ENCODE results near the gene IPO7. TPM values are rescaled to one million over a fixed set of nuclear protein-coding genes. Genes with fewer than 3 reads are reported as not detected.
"Not testable (repeated sequence)": the region's sequence is repeated elsewhere in the genome, so short reads cannot be mapped to it uniquely, and the experiment has no call there.

Gene IPO7
- total and polyA plus RNA-seq, 2 donors (not counting 1 experiment from before 2014, with no cell fraction given), result 70.0 to 128 TPM

DNA sequence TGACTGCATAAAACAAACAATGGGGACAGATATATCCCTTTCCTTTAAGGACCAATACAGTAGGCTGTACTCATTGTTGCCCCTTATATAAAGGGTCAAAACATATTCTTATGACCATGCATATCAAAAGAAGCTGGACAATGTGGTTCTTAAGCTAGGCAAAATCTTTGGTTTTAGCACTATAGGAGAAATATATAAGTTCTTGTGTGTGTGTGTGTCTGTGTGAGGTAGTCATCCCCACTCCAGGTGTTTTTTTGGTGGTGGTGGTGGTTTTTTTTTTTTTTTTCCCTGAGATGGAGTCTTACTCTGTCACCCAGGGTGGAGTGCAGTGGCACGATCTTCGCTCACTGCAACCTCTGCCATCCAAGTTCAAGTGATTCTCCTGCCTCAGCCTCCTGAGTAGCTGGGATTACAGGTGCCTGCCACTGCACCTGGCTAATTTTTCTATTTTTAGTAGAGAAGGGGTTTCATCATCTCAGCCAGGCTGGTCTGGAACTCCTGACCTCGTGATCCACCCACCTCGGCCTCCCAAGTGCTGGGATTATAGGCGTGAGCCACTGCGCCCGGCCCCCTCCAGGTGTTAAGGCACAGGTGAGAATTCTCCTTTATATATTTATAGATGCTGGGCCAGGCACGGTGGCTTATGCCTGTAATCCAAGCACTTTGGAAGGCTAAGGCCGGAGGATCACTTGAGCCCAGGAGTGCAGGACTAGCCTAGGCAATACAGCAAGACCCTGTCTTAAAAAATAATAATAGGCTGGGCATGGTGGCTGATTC is 64.3 kb downstream of the IPO7 start:
- TF ChIP-seq, protein P1, sequence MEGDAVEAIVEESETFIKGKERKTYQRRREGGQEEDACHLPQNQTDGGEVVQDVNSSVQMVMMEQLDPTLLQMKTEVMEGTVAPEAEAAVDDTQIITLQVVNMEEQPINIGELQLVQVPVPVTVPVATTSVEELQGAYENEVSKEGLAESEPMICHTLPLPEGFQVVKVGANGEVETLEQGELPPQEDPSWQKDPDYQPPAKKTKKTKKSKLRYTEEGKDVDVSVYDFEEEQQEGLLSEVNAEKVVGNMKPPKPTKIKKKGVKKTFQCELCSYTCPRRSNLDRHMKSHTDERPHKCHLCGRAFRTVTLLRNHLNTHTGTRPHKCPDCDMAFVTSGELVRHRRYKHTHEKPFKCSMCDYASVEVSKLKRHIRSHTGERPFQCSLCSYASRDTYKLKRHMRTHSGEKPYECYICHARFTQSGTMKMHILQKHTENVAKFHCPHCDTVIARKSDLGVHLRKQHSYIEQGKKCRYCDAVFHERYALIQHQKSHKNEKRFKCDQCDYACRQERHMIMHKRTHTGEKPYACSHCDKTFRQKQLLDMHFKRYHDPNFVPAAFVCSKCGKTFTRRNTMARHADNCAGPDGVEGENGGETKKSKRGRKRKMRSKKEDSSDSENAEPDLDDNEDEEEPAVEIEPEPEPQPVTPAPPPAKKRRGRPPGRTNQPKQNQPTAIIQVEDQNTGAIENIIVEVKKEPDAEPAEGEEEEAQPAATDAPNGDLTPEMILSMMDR (conservative IDR thresholded peaks at IDR 0.05 in 1 of 2, IDR thresholded peaks at IDR 0.05 in 1 of 2; ENCODE audit: low read depth in 1 of 2, low read length in 2 of 2), result no peak
- TF ChIP-seq EZH2 (IDR thresholded peaks at IDR 0.05; ENCODE audit: low read length, missing control alignments), result no peak
- no peak overlapping the region for H2AFZ ChIP-seq (ENCODE audit: low read length)
- H3K9ac ChIP-seq (ENCODE audit: insufficient read depth, low read length), result no peak overlapping the region
- no peaks in the 10 kb centered on the region for H3K79me2 ChIP-seq (ENCODE audit: control insufficient read depth, insufficient read depth, low read length)
- no peak overlapping the region for H3K4me3 ChIP-seq (replicated peaks in 1 of 4; ENCODE audit: control extremely low read depth in 1 of 4, insufficient read depth in 1 of 4, low read depth in 3 of 4, low read length in 4 of 4)
- H3K27me3 ChIP-seq (ENCODE audit: control insufficient read depth, insufficient read depth, low read length), result no peaks in the 10 kb centered on the region
- no peak for DNase-seq (ENCODE audit: low read depth in 2 of 2)
- no peaks in the 10 kb centered on the region for H3K9me3 ChIP-seq (ENCODE audit: control insufficient read depth, insufficient read depth, low read depth, low read length)
- H3K36me3 ChIP-seq (ENCODE audit: control insufficient read depth, insufficient read depth, low read length), result no peaks in the 10 kb centered on the region
- no peak overlapping the region for H3K27ac ChIP-seq (ENCODE audit: insufficient read depth, low read length)
- no peak overlapping the region for H3K4me2 ChIP-seq (ENCODE audit: extremely low read depth, insufficient read depth, low read length)
- no peaks in the 10 kb centered on the region for H3K4me1 ChIP-seq (ENCODE audit: control insufficient read depth, extremely low read depth, insufficient read depth, low read length)
- no peaks in the 10 kb centered on the region for H4K20me1 ChIP-seq (ENCODE audit: control insufficient read depth, extremely low read depth, insufficient read depth, low read length)

DNA sequence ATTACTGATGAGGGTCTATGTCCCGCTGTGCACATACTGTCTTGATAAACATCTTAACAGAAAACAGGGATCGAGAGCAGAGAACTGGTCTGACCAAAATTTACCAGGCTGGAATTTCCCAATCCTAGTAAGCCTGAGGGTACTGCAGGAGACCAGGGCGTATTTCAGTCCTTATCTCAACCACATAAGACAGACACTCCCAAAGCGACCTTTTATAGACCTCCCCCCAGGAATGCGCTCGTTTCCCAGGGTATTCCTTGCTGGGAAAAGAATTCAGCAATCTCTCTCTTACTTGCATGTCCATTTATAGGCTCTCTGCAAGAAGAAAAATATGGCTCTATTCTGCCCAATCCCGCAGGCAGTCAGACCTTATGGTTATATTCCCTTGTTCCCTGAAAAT is 67.6 kb downstream of the IPO7 start:
- DNase-seq (ENCODE audit: low read depth in 2 of 2), result peak in 1 of 2 donors; percentile 8
- H3K4me3 ChIP-seq (replicated peaks in 1 of 4; ENCODE audit: control extremely low read depth in 1 of 4, insufficient read depth in 1 of 4, low read depth in 3 of 4, low read length in 4 of 4); H3K9ac ChIP-seq (ENCODE audit: insufficient read depth, low read length); H3K27me3 ChIP-seq (ENCODE audit: control insufficient read depth, insufficient read depth, low read length); H4K20me1 ChIP-seq (ENCODE audit: control insufficient read depth, extremely low read depth, insufficient read depth, low read length); H3K79me2 ChIP-seq (ENCODE audit: control insufficient read depth, insufficient read depth, low read length); H3K4me2 ChIP-seq (ENCODE audit: extremely low read depth, insufficient read depth, low read length); H2AFZ ChIP-seq (ENCODE audit: low read length); H3K36me3 ChIP-seq (ENCODE audit: control insufficient read depth, insufficient read depth, low read length); H3K9me3 ChIP-seq (ENCODE audit: control insufficient read depth, insufficient read depth, low read depth, low read length); H3K27ac ChIP-seq (ENCODE audit: insufficient read depth, low read length); H3K4me1 ChIP-seq (ENCODE audit: control insufficient read depth, extremely low read depth, insufficient read depth, low read length): not testable (repeated sequence)

DNA sequence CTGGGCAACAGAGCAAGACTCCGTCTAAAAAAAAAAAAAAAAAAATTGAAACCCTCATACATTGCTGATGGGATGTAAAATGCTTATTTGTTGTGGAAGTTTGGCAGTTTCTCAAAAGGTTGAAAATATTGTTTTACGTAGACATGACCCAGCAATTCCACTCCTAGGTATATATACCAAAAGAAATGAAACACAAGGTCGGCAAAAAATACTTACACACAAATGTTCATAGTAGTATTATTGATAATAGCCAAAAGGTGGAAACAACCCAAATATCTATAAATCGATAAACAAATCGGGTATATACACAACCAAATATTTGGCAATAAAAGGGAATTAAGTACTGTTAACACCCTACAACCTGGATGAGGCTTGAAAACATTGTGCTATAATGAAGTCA is 71.3 kb downstream of the IPO7 start:
- Histone ChIP-seq H3K9ac (ENCODE audit: insufficient read depth, low read length) (no peak overlapping the region), H3K27me3 (ENCODE audit: control insufficient read depth, insufficient read depth, low read length) (no peaks in the 10 kb centered on the region), H3K79me2 (ENCODE audit: control insufficient read depth, insufficient read depth, low read length) (peaks cover 13% of the 10 kb centered on the region), H2AFZ (ENCODE audit: low read length) (no peak overlapping the region), H4K20me1 (ENCODE audit: control insufficient read depth, extremely low read depth, insufficient read depth, low read length) (no peaks in the 10 kb centered on the region), H3K4me2 (ENCODE audit: extremely low read depth, insufficient read depth, low read length) (no peak overlapping the region), H3K9me3 (ENCODE audit: control insufficient read depth, insufficient read depth, low read depth, low read length) (no peaks in the 10 kb centered on the region), H3K36me3 (ENCODE audit: control insufficient read depth, insufficient read depth, low read length) (no peaks in the 10 kb centered on the region), H3K4me1 (ENCODE audit: control insufficient read depth, extremely low read depth, insufficient read depth, low read length) (no peaks in the 10 kb centered on the region), H3K27ac (ENCODE audit: insufficient read depth, low read length) (no peak overlapping the region), H3K4me3 (replicated peaks in 1 of 4; ENCODE audit: control extremely low read depth in 1 of 4, insufficient read depth in 1 of 4, low read depth in 3 of 4, low read length in 4 of 4) (no peak overlapping the region)
- TF ChIP-seq, protein P1 (conservative IDR thresholded peaks at IDR 0.05 in 1 of 2, IDR thresholded peaks at IDR 0.05 in 1 of 2; ENCODE audit: low read depth in 1 of 2, low read length in 2 of 2), result no peak
- no peak for TF ChIP-seq EZH2 (IDR thresholded peaks at IDR 0.05; ENCODE audit: low read length, missing control alignments)
- DNase-seq (ENCODE audit: low read depth in 2 of 2), result no peak
